Measurements from ENCODE around the gene PTPRG.

PTPRG gene

GRCh38 chr3:61986473-61986872, 425.1 kb downstream of the PTPRG start:
- no peak for TF ChIP-seq CTCF (IDR thresholded peaks at IDR 0.05; ENCODE audit: low read depth, low read length)
- no peak for DNase-seq (ENCODE audit: extremely low read depth, low read depth)

- no peak for TF ChIP-seq CTCF (IDR thresholded peaks at IDR 0.05; ENCODE audit: low read depth, low read length)
- no peak for DNase-seq (ENCODE audit: extremely low read depth, low read depth)
Measured at GRCh38 chr3:61989681-61990080, 428.3 kb downstream of the PTPRG start.

GRCh38 chr3:61990327-61991027, 429.1 kb downstream of the PTPRG start:
- no peak for TF ChIP-seq CTCF (IDR thresholded peaks at IDR 0.05; ENCODE audit: low read depth, low read length)
- no peak for DNase-seq (ENCODE audit: extremely low read depth, low read depth)

- no peak for TF ChIP-seq CTCF (IDR thresholded peaks at IDR 0.05; ENCODE audit: low read depth, low read length)
Measured at GRCh38 chr3:61991706-61992105, 430.3 kb downstream of the PTPRG start.

GRCh38 chr3:61996366-61996765, 435.0 kb downstream of the PTPRG start:
- no peak for DNase-seq (ENCODE audit: extremely low read depth, low read depth)
- no peak for TF ChIP-seq CTCF (IDR thresholded peaks at IDR 0.05; ENCODE audit: low read depth, low read length)

More at GRCh38 chr3:61991706-61992105, 430.3 kb downstream of the PTPRG start:
- DNase-seq (ENCODE audit: extremely low read depth, low read depth) = no peak

GRCh38 chr3:61997101-61997500, 435.7 kb downstream of the PTPRG start:
- DNase-seq (ENCODE audit: extremely low read depth, low read depth) = no peak
- TF ChIP-seq CTCF (IDR thresholded peaks at IDR 0.05; ENCODE audit: low read depth, low read length) = no peak

- DNase-seq (ENCODE audit: extremely low read depth, low read depth) = no peak
- TF ChIP-seq CTCF (IDR thresholded peaks at IDR 0.05; ENCODE audit: low read depth, low read length) = no peak
Measured at GRCh38 chr3:62003835-62004234, 442.5 kb downstream of the PTPRG start.
